HEK293T (cell line): ENCODE data around the gene PBX2.

ENCODE experiments used
- CTCF ChIA-PET: fragments of 350-600 bp; formaldehyde crosslinking; extraction: SDS; loops from one replicate; lab custom pipeline; 2021; ENCODE audit warnings: antibody characterized with exemption, inconsistent platforms; lab: Yijun Ruan, JAX
- POLR2A ChIA-PET: fragments of 350-600 bp; formaldehyde crosslinking; extraction: SDS; loops from one replicate; lab custom pipeline; 2020; ENCODE audit warnings: antibody characterized with exemption, inconsistent platforms; lab: Yijun Ruan, JAX
- DNase-seq: peaks from one replicate; pipeline ENCODE4 v3.0.0; 2012; ENCODE audit warnings: mixed read lengths; ENCODE audit errors: extremely low spot score
- ARNT ChIP-seq: fragments of 450-650 bp; IDR thresholded peaks from 2 replicates; pipeline ENCODE4 v1.6.1; 2017; ENCODE audit warnings: mild to moderate bottlenecking
- BHLHE40 ChIP-seq: fragments of 450-650 bp; IDR thresholded peaks from 2 replicates; pipeline ENCODE4 v1.6.1; 2016; ENCODE audit warnings: mild to moderate bottlenecking, moderate library complexity, borderline replicate concordance
- CTBP1 ChIP-seq: fragments of 450-650 bp; IDR thresholded peaks from 2 replicates; pipeline ENCODE4 v1.6.1; 2016; ENCODE audit warnings: borderline replicate concordance
- ELF4 ChIP-seq: fragments of 450-650 bp; IDR thresholded peaks from 2 replicates; pipeline ENCODE4 v1.6.1; 2017; ENCODE audit warnings: antibody characterized with exemption
- FOXA1 ChIP-seq: fragments of 450-650 bp; IDR thresholded peaks from 2 replicates; pipeline ENCODE4 v1.6.1; 2016; ENCODE audit warnings: mild to moderate bottlenecking
- FOXK2 ChIP-seq: fragments of 450-650 bp; IDR thresholded peaks from 2 replicates; pipeline ENCODE4 v1.6.1; 2016; ENCODE audit warnings: mild to moderate bottlenecking
- FOXM1 ChIP-seq: fragments of 450-650 bp; IDR thresholded peaks from 2 replicates; pipeline ENCODE4 v1.6.1; 2017; ENCODE audit warnings: mild to moderate bottlenecking, borderline replicate concordance
- HDGF ChIP-seq: fragments of 450-650 bp; IDR thresholded peaks from 2 replicates; pipeline ENCODE4 v1.6.1; 2017; ENCODE audit warnings: antibody characterized with exemption, borderline replicate concordance
- L3MBTL2 ChIP-seq: fragments of 450-650 bp; conservative IDR thresholded peaks from 2 replicates; pipeline ENCODE4 v1.6.1; 2016; ENCODE audit warnings: mild to moderate bottlenecking
- LEF1 ChIP-seq: fragments of 450-650 bp; IDR thresholded peaks from 2 replicates; pipeline ENCODE4 v1.6.1; 2017; ENCODE audit warnings: mild to moderate bottlenecking, borderline replicate concordance
- NFRKB ChIP-seq: fragments of 450-650 bp; IDR thresholded peaks from 2 replicates; pipeline ENCODE4 v1.6.1; 2016; ENCODE audit warnings: mild to moderate bottlenecking, moderate library complexity
- SP1 ChIP-seq: fragments of 450-650 bp; IDR thresholded peaks from 2 replicates; pipeline ENCODE4 v1.6.1; 2017
- SUZ12 ChIP-seq: fragments of 450-650 bp; IDR thresholded peaks from 2 replicates; pipeline ENCODE4 v1.6.1; 2016; ENCODE audit warnings: mild to moderate bottlenecking
- TARDBP ChIP-seq: fragments of 450-650 bp; IDR thresholded peaks from 2 replicates; pipeline ENCODE4 v1.6.1; 2016
- ZNF384 ChIP-seq: fragments of 450-650 bp; IDR thresholded peaks from 2 replicates; pipeline ENCODE4 v1.6.1; 2016
- TF ChIP-seq, protein P1 (sequence below): fragments of 450-650 bp; IDR thresholded peaks from 2 replicates; pipeline ENCODE4 v1.6.1; 2016

Gene PBX2

DNA sequence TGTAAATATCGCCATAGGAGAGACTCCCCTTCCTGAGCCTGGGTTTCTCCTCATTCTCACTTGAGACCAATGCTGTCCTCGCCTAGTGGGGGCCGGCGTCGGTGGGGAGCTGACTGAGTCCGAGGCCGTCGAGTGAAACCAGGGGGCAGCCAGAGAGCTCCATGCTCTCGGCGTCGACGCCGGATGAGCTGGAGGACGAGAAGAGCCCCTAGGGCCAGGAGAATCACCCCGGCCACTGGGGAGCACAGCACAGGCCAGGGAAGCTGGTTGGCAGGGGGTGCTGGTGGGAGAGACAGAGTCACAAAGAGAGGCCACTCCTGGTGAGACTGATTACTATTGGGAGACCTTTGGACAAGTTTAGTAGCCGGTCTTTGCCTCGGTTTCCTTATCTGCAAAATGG is 8.9 kb upstream of the PBX2 start:
- TF ChIP-seq FOXA1 (no peak), L3MBTL2 (no peak), ARNT (no peak), ELF4 (no peak), ZNF384 (no peak), HDGF (no peak), SUZ12 (no peak), LEF1 (no peak), FOXM1 (no peak), FOXK2 (no peak), SP1 (no peak), NFRKB (no peak), TARDBP (no peak), CTBP1 (no peak), BHLHE40 (no peak)
- TF ChIP-seq, protein P1, sequence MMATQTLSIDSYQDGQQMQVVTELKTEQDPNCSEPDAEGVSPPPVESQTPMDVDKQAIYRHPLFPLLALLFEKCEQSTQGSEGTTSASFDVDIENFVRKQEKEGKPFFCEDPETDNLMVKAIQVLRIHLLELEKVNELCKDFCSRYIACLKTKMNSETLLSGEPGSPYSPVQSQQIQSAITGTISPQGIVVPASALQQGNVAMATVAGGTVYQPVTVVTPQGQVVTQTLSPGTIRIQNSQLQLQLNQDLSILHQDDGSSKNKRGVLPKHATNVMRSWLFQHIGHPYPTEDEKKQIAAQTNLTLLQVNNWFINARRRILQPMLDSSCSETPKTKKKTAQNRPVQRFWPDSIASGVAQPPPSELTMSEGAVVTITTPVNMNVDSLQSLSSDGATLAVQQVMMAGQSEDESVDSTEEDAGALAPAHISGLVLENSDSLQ = no peak
- DNase-seq = no peak
- ChIA-PET POLR2A (no interaction called here), CTCF (no interaction called here)

- no peak for DNase-seq
- ChIA-PET CTCF (no interaction called here), POLR2A (no interaction called here)
- TF ChIP-seq SUZ12 (no peak), HDGF (no peak), LEF1 (no peak), FOXK2 (no peak), BHLHE40 (no peak), SP1 (no peak), NFRKB (no peak), FOXM1 (no peak), TARDBP (no peak), L3MBTL2 (no peak), CTBP1 (no peak), FOXA1 (no peak), ARNT (no peak), ZNF384 (no peak), ELF4 (no peak)
- TF ChIP-seq, protein P1 = no peak
Observed at GRCh38 chr6:32198345-32198696, 8.3 kb upstream of the PBX2 start.

GRCh38 chr6:32196682-32197616 is 6.9 kb upstream of the PBX2 start:
- no peak for DNase-seq
- ChIA-PET POLR2A (interaction anchor here (0.7 to 11.7 kb wide), 4 partner anchors 9 to 93 kb away, joined by 3 to 153 read pairs (median 15); partner anchors contain the start of genes AGPAT1, ATF6B, FKBPL and RNF5), CTCF (interaction anchor here (1.2 kb wide), 1 partner anchor 19 kb away, joined by 4 read pairs; no protein-coding TSS in a partner anchor)

GRCh38 chr6:32195902-32196681 is 6.1 kb upstream of the PBX2 start:
- peak; percentile 62 for DNase-seq
- CTCF ChIA-PET = interaction anchor here (0.6 to 1.2 kb wide), 5 partner anchors 19 to 675 kb away, joined by 3 to 4 read pairs (median 3); no protein-coding TSS in a partner anchor
- POLR2A ChIA-PET = interaction anchor here (0.6 to 11.7 kb wide), 21 partner anchors 10 to 776 kb away, joined by 3 to 153 read pairs (median 4); partner anchors contain the start of genes AGPAT1, ATF6B, FKBPL and MSH5
- no peak for TF ChIP-seq SP1
- TF ChIP-seq SUZ12 = no peak
- peak; percentile 61 for TF ChIP-seq L3MBTL2
- no peak for TF ChIP-seq ELF4
- TF ChIP-seq ZNF384 = no peak
- TF ChIP-seq BHLHE40 = no peak
- no peak for TF ChIP-seq CTBP1
- TF ChIP-seq NFRKB = no peak
- TF ChIP-seq ARNT = no peak
- no peak for TF ChIP-seq FOXM1
- TF ChIP-seq HDGF = peak; percentile 85; the same call in 1 of the 2 replicates
- TF ChIP-seq, protein P1 = peak; percentile 84
- TF ChIP-seq TARDBP = no peak
- no peak for TF ChIP-seq FOXK2
- no peak for TF ChIP-seq LEF1
- no peak for TF ChIP-seq FOXA1

More at GRCh38 chr6:32196682-32197616, 6.9 kb upstream of the PBX2 start:
- TF ChIP-seq ZNF384 (no peak), HDGF (no peak), TARDBP (no peak), SP1 (no peak), FOXK2 (no peak), BHLHE40 (no peak), L3MBTL2 (no peak), CTBP1 (no peak), SUZ12 (no peak), ARNT (no peak), ELF4 (no peak), FOXM1 (no peak), FOXA1 (no peak), NFRKB (no peak), LEF1 (no peak)
- TF ChIP-seq, protein P1 = no peak
